CD4-positive, alpha-beta T cell treated with Interleukin-15 for 4 hours (primary cell): ENCODE measurements around the gene CFAP74.
"Not testable (repeated sequence)": the region's sequence is repeated elsewhere in the genome, so short reads cannot be mapped to it uniquely, and the experiment has no call there.

Source experiments
- DNase-seq: peaks from one replicate; pipeline ENCODE4 v3.0.0-alpha.2; 2020; ENCODE audit warnings: low spot score

The CFAP74 gene

GRCh38 chr1:1987142-1987510 lies 16.5 kb downstream of the CFAP74 start:
- DNase-seq: no peak

GRCh38 chr1:1986451-1987141 lies 17.0 kb downstream of the CFAP74 start:
- DNase-seq: no peak

DNA sequence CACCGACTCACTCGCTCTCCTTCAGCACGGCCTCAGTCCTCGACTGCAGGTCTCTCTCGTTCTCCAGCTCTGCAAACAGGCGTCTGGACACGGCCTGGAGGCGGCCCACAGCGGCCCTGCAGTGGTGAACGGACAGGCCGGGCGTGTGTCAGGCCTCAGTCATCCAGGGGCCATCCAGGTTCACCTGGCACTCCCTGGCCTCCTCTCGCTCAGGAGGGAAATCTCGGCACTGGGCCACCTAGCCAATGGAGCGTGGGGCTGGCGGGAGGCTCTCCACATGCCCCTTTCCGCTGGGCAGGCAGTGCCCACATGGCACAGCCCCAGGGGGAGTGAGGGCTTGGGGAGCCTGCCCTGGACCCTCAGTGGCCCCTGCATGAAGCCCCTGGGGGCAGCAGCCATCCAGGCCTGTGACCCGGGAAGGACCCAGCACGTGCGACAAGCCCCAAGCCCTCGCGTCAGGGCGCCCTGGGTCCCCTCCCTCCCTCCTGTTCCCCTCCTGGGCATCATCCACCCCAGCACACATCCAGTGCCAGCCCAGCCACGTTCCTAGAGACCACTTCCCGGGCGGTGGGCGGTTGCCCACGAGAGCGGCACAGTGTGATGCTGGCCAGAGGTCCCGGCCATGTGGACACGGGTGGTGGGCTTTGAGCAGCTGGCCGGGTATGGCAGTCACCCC lies 18.1 kb downstream of the CFAP74 start:
- DNase-seq: no peak

DNA sequence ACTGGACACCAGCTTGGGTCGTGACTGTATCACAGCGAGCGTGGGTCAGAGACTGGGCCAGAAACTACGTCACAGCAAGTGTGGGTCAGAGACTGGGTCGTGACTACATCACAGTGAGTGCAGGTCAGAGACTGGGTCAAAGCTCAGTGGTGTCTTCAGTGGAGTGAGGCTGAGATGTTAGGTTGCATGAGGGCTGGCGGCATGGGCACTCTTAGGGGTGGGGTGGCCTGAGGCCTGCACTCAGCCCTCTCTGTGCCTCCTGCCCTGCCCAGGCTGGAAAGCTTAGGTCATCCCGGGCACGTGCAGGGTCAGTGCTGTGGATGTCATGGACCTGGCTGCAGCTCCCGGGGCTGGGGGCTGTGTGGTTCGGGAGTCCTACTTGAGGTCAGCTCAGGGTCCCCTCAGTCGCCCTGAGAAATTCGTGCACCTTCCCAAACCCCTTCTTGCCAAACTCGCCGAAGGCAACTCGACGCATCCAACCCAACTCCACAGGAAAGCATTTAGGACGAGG lies 19.0 kb downstream of the CFAP74 start:
- no peak for DNase-seq

- DNase-seq: no peak
These were observed 21.0 kb downstream of the CFAP74 start for GRCh38 chr1:1982379-1983232.

- DNase-seq: not testable (repeated sequence)
These were observed 21.8 kb downstream of the CFAP74 start for GRCh38 chr1:1981631-1982327.

DNA sequence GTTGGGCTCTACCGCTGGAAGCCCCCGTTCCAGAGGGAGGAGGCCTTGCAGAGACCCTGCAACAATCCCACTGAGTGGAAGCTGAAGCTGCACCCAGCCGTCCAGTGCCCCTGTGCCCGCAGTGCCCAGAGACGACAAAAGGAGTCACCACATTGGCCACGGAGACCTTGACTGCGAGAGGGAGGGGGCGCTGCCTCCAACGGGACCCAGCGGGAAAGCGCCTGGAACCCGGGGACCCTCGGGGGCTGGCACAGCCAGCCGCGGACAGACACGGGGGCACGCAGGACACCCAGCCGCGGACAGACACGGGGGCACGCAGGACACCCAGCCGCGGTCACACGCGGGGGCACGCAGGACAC lies 22.5 kb downstream of the CFAP74 start:
- DNase-seq: no peak

DNA sequence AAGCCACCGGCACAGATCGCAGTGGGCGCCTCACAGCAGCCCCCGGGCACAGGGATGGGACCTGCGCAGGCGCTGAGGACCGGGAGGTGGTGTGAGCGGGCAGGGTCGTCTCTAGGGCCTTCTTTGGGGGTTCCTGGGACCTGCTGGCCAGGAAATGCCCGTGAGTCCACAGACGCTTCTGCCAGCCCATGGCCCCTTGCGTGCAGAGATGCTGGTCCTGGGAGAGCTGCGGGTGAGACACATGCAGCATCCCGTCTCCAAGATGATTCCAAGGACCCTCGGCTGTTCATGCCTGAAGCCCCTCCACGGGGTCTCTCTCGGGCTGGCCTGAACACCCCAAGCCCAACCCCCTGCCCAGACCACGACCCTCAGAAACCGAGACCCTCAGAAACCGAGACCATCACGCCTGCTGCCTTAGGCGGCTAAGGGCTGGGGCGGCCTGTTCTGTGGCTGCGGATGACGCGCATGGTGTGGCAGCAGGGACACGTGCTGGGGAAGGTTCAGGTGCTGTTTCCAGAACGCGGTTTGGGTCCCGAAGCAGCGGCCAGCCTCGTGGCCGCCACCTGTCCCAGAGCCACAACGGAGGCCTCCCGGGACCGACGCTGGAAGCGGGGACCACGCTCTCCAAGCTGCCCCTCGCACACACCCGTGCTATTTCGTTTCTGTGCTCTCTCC lies 23.0 kb downstream of the CFAP74 start:
- no peak for DNase-seq

- DNase-seq: no peak
These were observed 24.0 kb downstream of the CFAP74 start for GRCh38 chr1:1979482-1980165.

DNA sequence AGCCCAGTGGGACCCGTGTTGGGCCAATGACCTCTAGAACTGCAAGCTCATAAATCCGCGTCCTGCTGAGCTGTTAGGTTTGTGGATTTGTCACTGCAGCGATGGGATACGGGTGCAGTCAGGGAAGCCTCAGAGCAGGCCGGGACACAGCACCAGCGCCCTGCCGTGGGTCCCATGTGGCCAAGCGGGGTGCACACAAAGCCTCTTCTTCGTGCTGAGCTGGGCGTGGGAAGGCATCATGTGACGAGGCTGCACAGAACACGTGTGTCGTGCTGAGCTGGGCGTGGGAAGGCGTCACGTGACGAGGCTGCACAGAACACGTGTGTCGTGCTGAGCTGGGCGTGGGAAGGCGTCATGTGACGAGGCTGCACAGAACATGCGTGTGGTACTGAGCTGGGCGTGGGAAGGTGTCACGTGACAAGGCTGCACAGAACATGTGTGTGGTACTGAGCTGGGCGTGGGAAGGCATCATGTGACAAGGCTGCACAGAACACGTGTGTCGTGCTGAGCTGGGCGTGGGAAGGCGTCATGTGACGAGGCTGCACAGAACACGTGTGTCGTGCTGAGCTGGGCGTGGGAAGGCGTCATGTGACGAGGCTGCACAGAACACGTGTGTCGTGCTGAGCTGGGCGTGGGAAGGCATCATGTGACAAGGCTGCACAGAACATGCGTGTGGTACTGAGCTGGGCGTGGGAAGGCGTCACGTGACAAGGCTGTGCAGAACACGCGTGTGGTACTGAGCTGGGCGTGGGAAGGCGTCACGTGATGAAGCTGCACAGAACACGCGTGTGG lies 24.7 kb downstream of the CFAP74 start:
- DNase-seq: not testable (repeated sequence)

DNA sequence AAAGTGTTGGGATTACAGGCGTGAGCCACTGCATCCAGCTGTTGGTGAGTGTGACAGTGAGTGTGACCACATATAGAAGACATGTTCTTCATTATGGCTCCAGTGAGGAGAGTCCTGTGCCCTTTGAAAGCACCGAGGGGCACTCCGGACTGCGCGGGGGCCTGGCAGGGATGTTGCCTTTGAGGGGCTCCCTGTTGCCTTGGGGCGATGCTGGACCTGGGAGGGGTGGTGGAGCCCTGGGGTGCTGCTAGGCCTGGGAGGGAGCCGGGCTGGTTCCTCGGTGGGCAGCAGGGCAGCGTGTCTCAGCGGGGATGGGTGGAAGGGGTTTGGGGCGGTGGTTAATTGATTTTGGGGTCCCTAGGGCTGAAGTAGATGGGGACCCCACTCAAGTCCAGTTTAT lies 25.5 kb downstream of the CFAP74 start:
- DNase-seq: no peak

- DNase-seq: no peak
These were observed 27.6 kb downstream of the CFAP74 start for GRCh38 chr1:1976031-1976430.

DNA sequence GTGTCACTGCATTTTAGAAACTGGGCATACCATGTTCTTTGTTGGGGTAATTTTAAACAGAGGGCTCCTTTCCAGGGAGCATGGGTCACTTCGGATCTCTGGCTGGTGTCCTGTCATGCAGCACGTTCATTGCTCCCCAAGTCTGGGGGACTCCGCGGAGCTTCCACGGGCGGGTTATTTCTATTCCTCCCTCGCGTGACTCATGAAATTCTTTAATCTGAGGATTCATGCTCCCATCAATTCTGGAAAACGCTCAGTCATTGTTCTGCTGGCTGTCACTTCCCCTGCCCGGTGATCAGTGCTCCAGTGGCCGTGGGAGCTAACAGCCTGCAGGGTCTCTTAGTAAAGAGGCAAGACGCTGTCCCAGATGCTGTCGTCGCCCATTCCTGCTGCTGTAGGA lies 28.1 kb downstream of the CFAP74 start:
- no peak for DNase-seq

DNA sequence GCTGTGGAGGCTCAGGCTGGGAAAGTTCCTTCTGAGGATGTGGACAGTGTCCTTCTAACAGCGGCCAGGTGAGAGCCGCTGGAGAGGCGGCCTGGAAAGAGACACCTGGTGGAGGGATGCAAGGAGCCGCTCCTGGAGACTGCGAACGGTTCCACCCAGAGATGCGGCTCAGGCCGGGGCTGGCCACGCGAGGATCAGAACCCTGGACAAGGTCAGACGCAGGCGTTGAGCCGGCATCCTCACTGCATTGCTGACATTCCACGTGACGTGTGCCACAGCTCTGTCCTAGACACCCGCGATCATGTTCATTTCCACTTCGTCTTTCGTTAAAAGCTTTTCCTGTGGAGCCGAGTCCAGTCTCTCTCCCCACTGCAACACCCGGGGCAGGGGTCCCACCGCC lies 28.8 kb downstream of the CFAP74 start:
- no peak for DNase-seq

- DNase-seq: no peak
These were observed 29.6 kb downstream of the CFAP74 start for GRCh38 chr1:1973716-1974642.

- no peak for DNase-seq
These were observed 30.4 kb downstream of the CFAP74 start for GRCh38 chr1:1972976-1973715.

- DNase-seq: no peak
These were observed 31.9 kb downstream of the CFAP74 start for GRCh38 chr1:1971688-1972087.

DNA sequence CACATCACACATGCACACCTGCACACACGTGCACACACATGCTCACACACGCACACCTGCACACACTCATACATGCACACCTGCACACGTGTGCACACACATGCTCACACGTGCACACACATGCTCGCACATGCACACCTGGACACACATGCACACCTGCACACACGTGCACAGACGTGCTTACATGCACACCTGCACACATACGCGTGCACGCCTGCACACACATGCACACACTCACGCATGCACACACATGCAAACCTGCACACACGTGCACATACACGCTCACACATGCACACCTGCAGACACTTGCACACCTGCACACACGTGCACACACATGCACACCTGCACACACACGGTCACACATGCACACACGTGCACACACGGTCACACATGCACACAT lies 32.6 kb downstream of the CFAP74 start:
- DNase-seq: no peak
